ENCODE data around the gene ANK3.

Gene ANK3

DNA sequence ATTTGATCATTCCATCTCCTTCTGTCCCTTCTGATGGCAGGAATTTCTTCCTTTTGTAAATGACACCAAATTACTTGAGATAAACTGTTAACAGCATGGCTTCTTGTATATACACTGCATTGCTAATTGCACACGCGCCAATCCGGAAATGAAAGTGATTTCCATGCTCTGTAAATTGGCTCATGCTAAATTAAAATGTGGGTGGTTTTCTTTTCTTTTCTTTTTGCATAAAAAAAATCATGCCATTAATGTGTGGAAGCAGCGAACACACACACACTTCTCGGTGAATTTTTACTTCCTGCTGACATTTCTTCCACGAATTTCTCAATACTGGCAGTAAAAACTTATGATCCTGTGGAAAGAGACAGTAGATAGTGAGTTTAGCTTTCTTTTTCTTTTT is 360.2 kb downstream of the ANK3 start:
- DNase-seq (ENCODE audit: low spot score): no peak

DNA sequence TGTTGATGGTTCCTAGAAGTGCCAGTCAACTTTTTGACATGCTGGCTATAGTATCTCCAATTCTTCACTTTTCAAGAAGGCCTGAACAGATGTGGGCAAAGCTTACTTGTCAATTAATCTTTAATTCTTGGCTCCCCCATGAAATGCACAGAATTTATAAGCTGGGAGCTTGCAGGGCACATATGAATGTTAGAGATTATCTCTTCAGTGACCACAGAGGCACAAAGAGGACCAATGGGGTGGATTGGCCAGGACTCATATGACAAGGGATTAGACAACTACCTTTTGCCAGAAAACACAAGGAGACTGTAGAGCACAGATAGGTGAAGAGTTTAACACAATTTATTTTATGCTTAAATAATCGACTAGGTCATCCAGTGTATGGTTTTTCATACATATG is 361.6 kb downstream of the ANK3 start:
- no peak for DNase-seq (ENCODE audit: low spot score)

DNA sequence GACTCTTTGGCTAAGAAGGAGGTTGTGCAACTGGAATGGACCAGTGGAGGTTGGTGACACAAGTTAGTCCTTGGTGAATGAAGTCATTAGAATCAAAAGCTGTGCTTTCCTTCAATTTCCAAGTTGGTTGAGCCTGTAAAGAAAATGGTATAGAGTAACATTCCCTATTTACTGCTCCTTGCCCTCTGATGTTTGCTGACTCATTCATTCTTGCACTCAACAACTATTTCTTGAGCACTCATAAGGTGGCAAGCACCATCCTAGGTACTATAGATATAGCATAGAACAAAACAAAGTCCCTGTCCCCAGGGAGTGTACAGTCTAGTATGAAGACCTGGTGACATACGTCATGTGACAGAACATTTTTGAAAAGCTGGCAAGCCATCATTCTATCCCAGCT is 364.4 kb downstream of the ANK3 start:
- no peak for DNase-seq (ENCODE audit: low spot score)

DNA sequence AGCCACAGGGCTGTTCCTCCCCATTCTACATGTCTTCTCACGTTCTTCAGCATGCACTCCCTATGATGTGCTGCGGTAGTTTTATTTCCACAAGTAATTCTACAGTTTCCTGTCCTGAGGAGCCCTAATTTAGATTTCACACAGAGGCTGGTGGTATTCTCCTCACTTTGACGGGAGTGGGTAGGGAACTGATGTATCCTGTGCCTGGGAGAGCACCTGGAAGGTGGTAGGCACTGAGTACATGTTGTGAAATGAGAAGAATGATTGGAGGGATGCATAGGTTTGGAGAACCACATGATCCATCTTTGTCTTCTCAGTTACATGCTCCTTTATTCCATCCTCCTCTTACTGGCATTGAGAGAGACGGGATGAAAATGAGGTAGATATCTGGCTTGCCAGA is 365.2 kb downstream of the ANK3 start:
- DNase-seq (ENCODE audit: low spot score): no peak

DNA sequence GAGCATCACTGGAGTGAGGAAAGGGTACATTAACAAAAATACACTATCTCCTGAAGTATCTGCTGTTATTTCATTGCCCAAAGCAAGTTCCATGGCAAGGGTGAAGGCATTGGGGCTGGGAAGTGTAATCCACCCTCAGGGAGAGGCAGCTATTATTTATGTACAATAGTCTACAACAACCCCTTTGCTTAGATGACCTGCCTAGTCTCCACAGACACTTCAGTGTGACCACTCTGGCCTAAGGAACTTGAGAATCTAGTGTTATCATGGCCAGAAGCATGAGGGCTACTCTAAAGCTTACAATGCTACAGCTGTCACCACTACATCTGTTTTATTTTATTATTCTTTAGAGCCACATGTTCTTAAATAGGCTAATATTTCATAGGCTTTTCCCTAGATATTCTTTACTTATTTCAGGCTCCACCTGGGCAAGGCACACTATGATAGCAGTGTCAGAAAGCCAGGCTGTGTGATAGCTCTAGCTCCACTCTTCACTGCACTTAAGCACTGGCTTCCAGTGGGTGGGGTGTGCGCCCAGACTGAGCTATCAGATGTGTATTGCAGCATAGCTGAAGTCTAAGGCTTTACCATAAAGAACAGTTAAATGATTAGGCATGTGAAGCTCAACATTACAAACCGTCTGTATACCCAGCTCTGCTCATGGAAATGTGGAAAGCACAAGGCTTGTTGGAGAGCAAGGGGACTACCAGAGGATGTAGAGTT is 366.4 kb downstream of the ANK3 start:
- no peak for DNase-seq (ENCODE audit: low spot score)

DNA sequence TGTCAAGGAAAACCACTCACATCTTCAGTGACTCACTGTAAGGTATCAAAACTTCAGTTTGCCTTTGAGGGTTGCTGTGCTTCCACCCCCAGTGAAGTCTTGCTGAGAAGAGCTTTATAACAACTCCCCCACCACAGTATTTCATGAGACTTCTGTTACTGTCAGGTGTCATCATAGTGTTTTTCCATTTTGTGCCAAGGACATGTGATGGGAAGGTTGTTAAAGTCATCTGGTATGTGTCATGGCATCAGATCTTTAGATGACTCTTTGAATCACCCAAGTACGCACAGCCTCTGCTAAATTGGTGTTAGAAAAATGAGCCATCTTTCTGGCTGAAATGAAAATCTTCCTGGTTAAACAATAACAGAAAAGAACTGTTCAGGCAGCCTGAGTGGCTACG is 368.3 kb downstream of the ANK3 start:
- no peak for DNase-seq (ENCODE audit: low spot score)

DNA sequence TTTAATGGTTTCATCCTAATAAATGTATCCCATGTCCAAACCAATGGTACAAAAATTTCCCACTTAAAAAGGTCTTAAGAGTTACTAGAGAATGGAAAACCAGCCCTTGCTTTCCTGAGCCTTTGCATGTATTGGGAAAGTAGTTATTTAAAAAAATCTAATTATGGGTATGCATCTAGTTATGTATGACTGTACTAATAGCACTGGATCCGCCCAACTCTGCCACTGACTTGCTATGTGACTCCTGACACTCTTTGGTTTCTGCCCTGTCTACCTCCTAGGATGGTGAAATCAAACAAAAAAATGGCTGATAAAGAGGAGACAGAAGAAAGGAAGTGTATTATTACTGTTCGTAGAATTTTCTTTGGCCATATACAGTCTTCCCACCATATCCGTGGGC is 372.9 kb downstream of the ANK3 start:
- DNase-seq (ENCODE audit: low spot score): no peak

DNA sequence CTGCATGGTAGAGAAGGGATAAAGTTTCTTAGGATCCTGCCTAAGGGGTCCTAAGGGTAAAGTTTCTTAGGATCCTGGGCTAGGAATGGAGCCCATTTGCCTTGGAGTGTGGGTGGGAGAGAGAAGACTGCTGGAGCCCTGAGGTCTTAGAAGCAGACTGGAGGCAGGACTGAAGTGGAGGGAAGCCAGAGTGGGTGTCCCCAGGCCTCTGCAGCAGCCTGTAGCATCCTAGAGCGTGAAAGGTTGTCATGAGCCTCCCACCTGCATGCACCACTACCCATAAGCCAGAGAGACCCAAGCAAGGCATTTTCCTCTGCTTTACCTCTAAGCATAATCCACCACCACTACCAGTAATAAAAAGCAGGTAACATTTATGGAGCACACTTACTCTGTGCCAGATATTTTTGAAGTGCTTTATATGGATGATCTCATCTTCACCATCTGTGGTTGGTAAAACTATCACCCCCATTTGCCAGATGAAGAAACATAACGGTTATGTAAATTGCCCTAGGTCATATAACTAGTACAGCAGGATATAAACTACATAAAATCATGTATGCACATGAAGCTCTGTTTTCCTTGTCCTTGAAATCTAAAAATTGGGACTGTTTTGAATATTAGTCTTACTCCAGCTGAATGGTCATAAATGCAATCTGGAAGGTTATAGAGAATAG is 379.8 kb downstream of the ANK3 start:
- no peak for DNase-seq (ENCODE audit: low spot score)

DNA sequence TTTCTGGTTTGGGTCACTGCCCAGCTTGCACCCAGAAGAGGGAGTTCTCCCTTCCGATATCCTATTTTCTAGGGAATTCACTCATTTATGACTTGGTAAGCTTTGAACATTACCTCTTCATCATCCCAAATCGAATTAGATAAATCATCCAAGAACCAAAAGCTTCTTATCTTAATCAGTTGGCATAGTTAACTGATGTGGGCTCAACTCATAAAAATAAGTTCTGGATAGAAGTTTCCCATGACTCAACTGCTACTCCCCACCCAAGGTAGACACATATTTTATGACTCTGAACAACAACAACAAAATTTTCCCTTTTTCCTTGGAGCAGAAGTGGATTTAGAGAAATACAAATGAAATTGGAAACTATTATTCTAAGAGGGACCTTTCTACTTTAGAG is 380.4 kb downstream of the ANK3 start:
- DNase-seq (ENCODE audit: low spot score): no peak

DNA sequence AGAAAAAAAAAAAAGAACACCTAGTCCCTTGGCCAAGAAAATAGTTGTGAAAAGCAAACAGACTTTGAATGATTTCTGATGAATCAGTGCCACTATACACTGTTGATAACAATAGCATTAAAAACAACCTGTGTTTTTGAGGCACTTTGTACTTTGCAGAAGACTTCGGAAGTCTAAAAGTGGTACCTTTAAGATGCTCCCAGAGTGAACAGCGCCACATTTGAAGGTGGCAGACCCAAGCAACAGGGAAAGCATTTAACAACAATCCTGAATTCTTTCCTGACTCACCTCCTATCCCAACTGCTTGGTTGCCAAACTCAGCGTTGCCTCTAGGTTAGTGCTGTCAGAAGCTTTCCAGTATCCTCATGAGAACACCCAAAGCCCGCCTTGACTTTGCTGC is 380.9 kb downstream of the ANK3 start:
- no peak for DNase-seq (ENCODE audit: low spot score)

DNA sequence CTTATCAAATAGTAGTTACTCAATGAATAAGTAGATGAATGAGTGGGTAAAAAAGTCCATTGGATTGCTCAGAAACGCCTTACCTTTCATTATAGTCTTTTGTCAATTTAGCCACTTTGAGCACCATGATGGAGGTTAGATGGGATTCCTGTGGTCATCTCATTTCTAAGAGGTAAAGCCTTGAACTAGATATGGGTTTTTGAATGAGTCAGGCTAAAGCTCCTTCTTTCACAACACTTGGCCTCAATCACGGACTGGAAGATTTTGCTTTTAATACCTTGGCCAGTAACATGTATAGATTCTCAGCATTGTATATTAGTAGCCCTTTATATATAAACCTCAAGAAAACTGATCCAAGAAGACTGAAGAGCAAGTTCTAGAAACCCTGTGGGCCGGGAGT is 383.6 kb downstream of the ANK3 start:
- DNase-seq (ENCODE audit: low spot score): no peak

DNA sequence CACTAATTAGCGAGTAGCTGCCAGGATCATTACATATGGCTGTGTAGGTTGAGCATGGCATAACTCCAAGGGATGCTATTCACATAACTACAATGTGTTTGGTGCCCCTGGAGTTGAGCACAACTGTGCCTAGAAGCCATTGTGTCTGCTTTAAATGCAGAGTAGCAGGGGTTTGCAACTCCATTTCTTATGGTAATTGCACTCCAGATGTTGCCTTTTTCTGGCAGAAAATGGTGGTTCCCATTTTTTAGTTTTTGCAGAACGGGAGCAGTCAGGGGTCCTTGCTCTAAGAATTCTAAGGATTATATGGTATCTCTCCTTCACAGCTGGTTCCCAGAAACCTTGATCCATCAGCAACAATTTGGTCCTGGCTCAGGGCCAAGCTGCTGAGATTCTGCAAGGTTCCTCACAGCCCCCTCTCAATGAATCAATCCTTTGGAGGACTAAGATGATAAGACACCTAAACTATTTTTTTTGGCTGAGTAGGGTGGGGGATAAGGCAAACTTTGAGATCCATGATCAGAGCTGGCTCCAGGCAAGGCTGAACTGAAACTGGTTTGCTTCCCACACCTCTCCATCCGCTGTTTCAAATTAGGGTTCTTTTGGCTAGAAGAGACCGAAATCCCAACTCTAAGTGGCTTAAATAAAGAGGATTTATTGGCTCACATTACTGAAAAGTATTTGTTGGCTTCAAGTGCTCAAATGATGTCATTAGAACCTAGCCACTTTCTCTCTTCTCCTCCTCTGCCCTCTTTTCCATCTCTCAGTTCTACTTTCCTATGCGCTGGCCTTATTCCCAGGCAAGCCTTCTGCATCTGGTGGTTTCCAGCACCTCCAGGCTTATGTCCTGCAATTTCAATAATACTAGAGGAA is 385.8 kb downstream of the ANK3 start:
- DNase-seq (ENCODE audit: low spot score): no peak

DNA sequence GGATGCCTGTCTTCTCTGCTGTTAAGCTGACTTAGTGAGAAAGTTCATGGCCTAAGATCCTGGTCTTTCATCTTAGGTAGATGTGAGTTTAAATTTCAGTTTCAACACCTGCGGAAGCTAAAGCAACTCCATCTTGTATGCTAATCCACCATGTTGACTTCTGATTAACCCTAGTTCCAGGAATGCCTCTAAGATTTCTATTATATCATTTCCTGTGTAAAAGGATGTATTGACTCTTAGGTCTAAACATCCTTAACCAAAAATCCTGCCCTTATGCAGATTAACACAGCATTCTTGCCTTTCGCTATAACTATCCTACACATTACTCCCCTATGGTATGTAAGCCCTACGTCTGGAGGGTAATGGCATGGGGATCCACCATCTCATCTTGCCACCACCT is 388.9 kb downstream of the ANK3 start:
- DNase-seq (ENCODE audit: low spot score): no peak

DNA sequence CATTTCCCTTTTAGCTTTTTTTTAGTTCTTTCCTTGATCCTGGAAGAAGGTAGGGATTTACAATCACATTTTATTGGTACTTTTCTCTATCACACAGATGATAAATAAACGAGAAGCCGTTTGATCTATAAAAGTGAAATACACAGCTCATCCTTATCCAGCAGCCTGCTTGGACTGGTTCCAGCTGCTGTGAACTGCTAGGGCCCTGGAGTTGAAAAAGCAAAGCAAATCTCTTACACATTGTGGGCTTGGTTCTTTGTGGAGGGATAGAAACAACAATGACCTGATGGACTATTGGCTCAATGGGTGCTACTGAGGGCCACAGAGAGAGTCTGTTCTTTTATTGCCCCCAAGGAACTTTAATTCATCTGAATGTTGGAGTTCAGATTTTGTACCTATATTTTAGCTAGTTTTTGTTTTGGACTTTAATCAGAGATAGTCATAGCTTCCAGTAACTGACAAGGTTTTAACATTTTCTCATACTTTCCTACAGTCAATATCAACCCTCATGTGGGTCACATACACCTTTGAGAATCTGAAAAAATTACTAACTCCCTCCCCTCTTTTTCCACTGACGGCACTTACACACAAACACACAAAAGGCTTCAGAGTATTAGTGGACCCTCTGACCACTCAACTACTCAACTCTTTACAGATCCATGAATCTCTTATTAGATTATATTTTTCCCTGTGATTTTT is 391.7 kb downstream of the ANK3 start:
- DNase-seq (ENCODE audit: low spot score): no peak

DNA sequence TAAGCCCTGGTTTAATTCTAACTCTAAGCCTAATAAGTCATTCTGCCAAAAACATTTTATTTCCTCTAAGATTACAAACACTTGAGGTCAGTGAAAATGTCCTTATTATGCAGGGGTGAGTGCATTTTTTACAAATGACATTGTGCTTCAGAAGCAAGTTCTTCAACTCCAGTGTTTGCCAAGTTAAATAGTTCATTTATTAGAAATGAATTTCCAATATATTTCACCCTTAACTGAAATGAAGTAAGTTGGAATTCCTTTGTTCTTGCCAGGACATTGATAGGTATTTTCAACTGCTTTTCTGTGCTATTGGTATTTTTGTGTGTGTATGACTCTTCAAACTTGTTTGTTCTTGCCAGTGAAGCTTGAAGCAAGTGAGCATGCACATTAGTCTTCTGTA is 393.8 kb downstream of the ANK3 start:
- no peak for DNase-seq (ENCODE audit: low spot score)

DNA sequence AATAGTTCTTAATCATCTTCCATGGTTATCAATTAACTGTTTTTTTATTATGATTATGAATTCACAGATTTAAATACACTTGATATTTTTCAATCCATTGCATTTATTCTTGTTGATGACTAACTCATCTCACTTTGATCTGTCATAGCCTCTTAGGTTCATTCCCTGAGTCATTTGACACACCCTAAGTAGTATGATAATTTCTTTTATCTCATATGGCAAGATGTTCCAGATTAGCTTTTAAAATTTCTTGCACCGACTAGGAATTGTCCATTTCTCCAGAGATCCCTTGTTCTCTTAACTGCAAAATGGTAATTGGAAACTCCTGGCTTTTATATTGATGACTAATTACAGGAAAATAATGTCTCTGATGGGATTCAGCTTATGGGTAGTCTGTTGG is 395.7 kb downstream of the ANK3 start:
- no peak for DNase-seq (ENCODE audit: low spot score)

DNA sequence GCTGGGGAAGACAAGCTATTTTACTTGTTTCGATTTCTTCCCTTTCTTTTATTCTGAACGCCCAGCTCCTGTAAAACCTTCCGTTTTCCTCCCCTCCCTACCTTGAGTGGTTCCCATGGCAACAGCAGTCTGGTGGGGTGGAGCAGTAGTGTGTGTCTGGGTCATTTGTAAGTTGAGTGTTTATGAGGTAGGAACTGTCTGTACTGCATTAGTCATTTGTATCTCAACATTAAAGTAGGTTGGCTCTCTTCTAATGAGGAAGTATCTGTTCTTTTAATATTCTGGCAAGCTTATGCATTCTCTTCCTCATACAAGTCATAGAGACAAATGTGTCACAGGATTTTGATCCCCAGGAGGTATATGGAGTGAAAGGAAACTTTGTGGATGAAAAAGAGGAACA is 398.0 kb downstream of the ANK3 start:
- peak; percentile 7 for DNase-seq (ENCODE audit: low spot score)

DNA sequence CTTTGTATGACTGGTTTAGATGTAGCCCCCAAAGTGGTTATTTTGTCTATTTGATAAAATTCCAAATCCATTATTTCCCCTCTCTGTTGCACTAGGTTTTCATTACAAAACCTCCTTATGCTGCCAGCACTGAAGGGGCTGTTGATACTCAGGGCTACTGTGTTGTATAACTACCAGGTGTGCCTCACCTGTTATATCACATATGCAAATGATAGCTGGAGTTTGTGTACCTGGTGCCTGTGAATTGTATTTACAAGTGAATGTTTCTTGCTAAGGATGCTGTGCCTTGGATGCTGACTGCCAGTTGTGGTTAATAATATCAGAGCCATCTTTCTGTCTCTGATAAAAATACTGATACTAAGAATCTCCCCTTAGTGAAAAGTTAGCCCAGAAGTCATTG is 398.6 kb downstream of the ANK3 start:
- no peak for DNase-seq (ENCODE audit: low spot score)

DNA sequence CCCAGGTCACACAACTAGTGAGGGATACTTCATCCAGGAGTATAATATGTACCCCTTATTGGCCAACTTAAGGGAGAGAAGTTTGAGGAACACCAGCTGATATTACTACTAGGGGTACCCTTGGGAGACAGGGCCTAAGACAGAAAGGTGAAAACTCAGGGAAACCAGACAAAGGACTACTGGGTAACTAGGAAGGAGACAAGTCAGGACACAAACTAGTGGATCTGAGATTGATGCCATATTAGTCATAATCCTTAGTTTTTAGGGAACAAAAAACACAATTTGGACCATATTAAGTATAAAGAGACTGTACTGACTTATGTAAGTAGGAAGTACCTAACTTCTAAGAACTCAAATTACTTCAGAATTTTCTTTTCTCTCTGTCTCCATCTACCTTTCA is 404.0 kb downstream of the ANK3 start:
- no peak for DNase-seq (ENCODE audit: low spot score)

DNA sequence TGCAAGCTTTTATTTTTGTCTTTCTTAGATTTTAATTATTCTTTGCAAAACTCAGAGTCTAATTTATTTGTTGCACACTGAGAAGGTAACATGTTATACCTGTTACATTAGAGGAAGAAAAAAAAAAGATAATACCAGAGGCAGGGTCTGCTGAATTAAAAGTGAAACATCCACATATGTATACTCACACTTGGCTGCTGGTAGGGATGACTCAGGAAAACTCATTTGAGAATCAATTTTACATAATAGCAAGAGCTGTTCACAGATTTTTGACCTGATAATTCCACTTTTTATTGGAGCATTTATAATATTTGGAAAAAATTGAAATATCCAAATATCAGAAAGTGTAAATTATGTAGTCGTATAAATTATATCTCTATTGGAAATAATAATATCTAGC is 405.3 kb downstream of the ANK3 start:
- no peak for DNase-seq (ENCODE audit: low spot score)

DNA sequence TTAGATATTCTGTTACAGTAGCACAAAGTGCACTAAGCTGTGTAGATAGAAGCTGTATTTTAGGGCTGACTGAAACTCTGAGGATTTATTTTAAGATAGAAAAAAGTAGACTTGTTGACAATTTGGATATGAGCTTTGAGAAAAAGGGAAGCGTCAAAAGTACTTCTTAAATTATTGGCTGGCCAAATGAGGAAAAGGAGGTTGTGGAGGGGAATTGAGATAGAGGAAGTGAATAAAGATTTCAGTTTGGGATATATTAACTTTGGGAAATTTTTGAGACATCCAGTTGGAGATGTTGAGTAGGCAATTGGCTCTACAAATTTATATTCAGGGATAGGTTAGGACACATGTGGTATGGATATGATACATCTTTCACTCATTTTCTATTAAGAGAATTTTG is 409.3 kb downstream of the ANK3 start:
- no peak for DNase-seq (ENCODE audit: low spot score)

DNA sequence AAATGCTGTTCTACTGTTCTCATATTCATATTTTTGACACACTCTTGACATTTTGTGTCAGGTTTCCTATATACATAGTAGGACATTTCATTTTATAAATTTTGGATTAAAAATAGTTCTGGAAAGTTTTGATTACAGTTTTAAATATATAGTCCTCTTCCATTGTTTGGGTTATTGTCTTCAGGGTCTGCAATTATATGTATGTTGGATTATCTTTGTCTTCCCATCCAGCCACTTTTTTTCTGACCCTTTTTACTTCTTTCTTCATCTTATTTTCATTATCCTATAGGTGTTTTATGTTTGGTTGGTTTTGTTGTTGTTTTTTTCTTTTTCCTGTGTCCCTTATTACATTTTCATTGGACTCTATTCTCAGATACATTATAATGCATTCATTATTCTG is 412.2 kb downstream of the ANK3 start:
- no peak for DNase-seq (ENCODE audit: low spot score)

DNA sequence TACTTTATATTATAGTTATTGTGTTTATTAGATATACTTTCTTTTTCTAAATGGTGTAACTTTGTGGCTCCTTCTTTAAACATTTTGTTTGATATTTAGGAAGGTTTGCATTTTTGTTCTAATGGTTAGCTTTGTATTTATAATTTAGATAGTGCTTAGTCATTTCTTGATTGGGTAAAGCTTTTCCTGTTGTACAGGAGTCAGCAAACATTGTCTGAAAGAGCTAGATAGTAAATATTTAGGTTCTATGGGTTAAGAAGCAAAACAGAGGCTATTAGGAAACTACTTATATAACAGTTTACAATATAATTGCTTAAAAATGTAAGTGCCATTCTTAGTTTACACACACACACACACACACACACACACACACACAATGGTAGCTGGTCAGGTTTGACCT is 412.8 kb downstream of the ANK3 start:
- no peak for DNase-seq (ENCODE audit: low spot score)

Measured in CD4-positive, alpha-beta T cell treated with Interleukin-15 for 4 hours (primary cell).